WTC11 (cell line): ENCODE measurements around the gene SMAD7. TPM values are rescaled to one million over a fixed set of nuclear protein-coding genes. Genes with fewer than 3 reads are reported as not detected.

Experiments
- ATAC-seq: fragments of 200-7000 bp; cut with Tn5 transposase; 2 replicates; pipeline ENCODE4 v1.10.0; 2021; ENCODE audit warnings: mild to moderate bottlenecking, moderate library complexity
- Bru-seq: library from RNA; stranded (reverse); fragments of 400-500 nt; gene quantifications from one replicate; lab custom pipeline; 2021; lab: Mats Ljungman, UMichigan
- CTCF ChIA-PET: fragments of 300-600 bp; sonication (Branson Sonifier 250); formaldehyde crosslinking; loops from one replicate; lab custom pipeline; 2021; ENCODE audit warnings: antibody characterized with exemption; lab: Charles Lee
- POLR2A ChIA-PET: fragments of 350-600 bp; sonication (Branson Sonifier 250); formaldehyde crosslinking; loops from one replicate; lab custom pipeline; 2021; ENCODE audit warnings: antibody characterized with exemption; lab: Charles Lee
- DNase-seq: peaks from one replicate; pipeline ENCODE4 v3.0.0; 2021; ENCODE audit warnings: low spot score
- H3K27ac Mint-ChIP-seq: 2 replicates; pipeline ENCODE4 v1.8.0; 2021; ENCODE audit warnings: mixed read lengths
- H3K27me3 Mint-ChIP-seq: 2 replicates; pipeline ENCODE4 v1.8.0; 2021; ENCODE audit warnings: low read depth, mild to moderate bottlenecking, moderate library complexity, mixed read lengths
- H3K36me3 Mint-ChIP-seq: 2 replicates; pipeline ENCODE4 v1.8.0; 2021; ENCODE audit warnings: mixed read lengths
- H3K4me1 Mint-ChIP-seq: 2 replicates; pipeline ENCODE4 v1.8.0; 2022; ENCODE audit warnings: mixed read lengths
- H3K4me3 Mint-ChIP-seq: 2 replicates; pipeline ENCODE4 v1.8.0; 2021; ENCODE audit warnings: mild to moderate bottlenecking, moderate library complexity, mixed read lengths
- H3K9me3 Mint-ChIP-seq: 2 replicates; pipeline ENCODE4 v1.8.0; 2021; ENCODE audit warnings: mixed read lengths
- AR ChIP-seq: fragments of 250-450 bp; sonication (Bioruptor Pico); IDR thresholded peaks from 2 replicates; pipeline ENCODE4 v1.9.0; 2021; ENCODE audit warnings: mild to moderate bottlenecking
- CTCF ChIP-seq: fragments of 200-600 bp; IDR thresholded peaks from 2 replicates; pipeline ENCODE4 v1.8.0; 2022; ENCODE audit warnings: antibody characterized with exemption
- E2F4 ChIP-seq: sonication (generic); formaldehyde crosslinking; IDR thresholded peaks from 2 replicates; pipeline ENCODE4 v1.8.1; 2022; ENCODE audit warnings: low read depth, mild to moderate bottlenecking, moderate library complexity, missing genetic modification reagents, borderline replicate concordance
- ELF4 ChIP-seq: sonication (generic); formaldehyde crosslinking; IDR thresholded peaks from 2 replicates; pipeline ENCODE4 v1.8.1; 2022; ENCODE audit warnings: low read depth, mild to moderate bottlenecking, moderate library complexity, missing genetic modification reagents
- ETV6 ChIP-seq: sonication (generic); formaldehyde crosslinking; IDR thresholded peaks from 2 replicates; pipeline ENCODE4 v1.8.1; 2022; ENCODE audit warnings: mild to moderate bottlenecking, missing genetic modification reagents
- IRF1 ChIP-seq: sonication (generic); formaldehyde crosslinking; IDR thresholded peaks from 2 replicates; pipeline ENCODE4 v1.8.0; 2023; ENCODE audit warnings: missing genetic modification reagents
- IRF2 ChIP-seq: sonication (generic); formaldehyde crosslinking; IDR thresholded peaks from 2 replicates; pipeline ENCODE4 v1.8.0; 2022; ENCODE audit warnings: low read depth, missing genetic modification reagents, borderline replicate concordance
- KAT7 ChIP-seq: sonication (generic); formaldehyde crosslinking; IDR thresholded peaks from 2 replicates; pipeline ENCODE4 v1.8.1; 2023; ENCODE audit warnings: missing genetic modification reagents, mild to moderate bottlenecking, borderline replicate concordance
- NFE2L1 ChIP-seq: sonication (generic); formaldehyde crosslinking; IDR thresholded peaks from 2 replicates; pipeline ENCODE4 v1.8.1; 2023; ENCODE audit warnings: missing genetic modification reagents
- NR3C1 ChIP-seq: sonication (generic); formaldehyde crosslinking; conservative IDR thresholded peaks from 2 replicates; pipeline ENCODE4 v1.8.1; 2023; ENCODE audit warnings: low read depth, mild to moderate bottlenecking, missing genetic modification reagents
- PREB ChIP-seq: sonication (generic); formaldehyde crosslinking; IDR thresholded peaks from 2 replicates; pipeline ENCODE4 v1.8.1; 2022; ENCODE audit warnings: mild to moderate bottlenecking, missing genetic modification reagents, moderate library complexity, borderline replicate concordance
- ZNF138 ChIP-seq: sonication (generic); formaldehyde crosslinking; conservative IDR thresholded peaks from 2 replicates; pipeline ENCODE4 v1.8.1; 2022; ENCODE audit warnings: mild to moderate bottlenecking, moderate library complexity, missing genetic modification reagents
- long read RNA-seq, 3 experiments: library from RNA in 1 of 3; library from capped mRNA in 1 of 3; library from polyadenylated mRNA in 1 of 3; unstranded in 2 of 3; stranded (forward) in 1 of 3; transcript quantifications; one replicate each; pipeline ENCODE4 v2.0.0, GENCODE V29; 2021
- total RNA-seq: library from RNA; stranded (reverse); gene quantifications from 3 replicates; pipeline ENCODE4 v1.2.3, GENCODE V29; 2021

SMAD7 gene
- total RNA-seq (26.7 to 44.7 TPM (median 29.5 TPM) in 3 replicates), Bru-seq, nascent RNA (percentile 86 among the genes with signal in this experiment)
- long read RNA-seq, experiment 1, full-length matches to known transcripts, result 87 of 106 reads
- long read RNA-seq, experiment 1, partial matches to known transcripts, result 0 of 106 reads
- long read RNA-seq, experiment 1, other reads (novel, unspliced or antisense), result 19 of 106 reads
- long read RNA-seq, experiment 2, full-length matches to known transcripts, result 11 of 23 reads
- long read RNA-seq, experiment 2, partial matches to known transcripts, result 0 of 23 reads
- long read RNA-seq, experiment 2, other reads (novel, unspliced or antisense), result 12 of 23 reads
- long read RNA-seq, experiment 3, full-length matches to known transcripts, result 1 of 1 reads
- long read RNA-seq, experiment 3, partial matches to known transcripts, result 0 of 1 reads
- long read RNA-seq, experiment 3, other reads (novel, unspliced or antisense), result 0 of 1 reads

GRCh38 chr18:48950536-48951447 is at the start of gene SMAD7:
Gene SMAD7 (minus strand): TSS chr18:48950965. CDS start chr18:48950424, 541 bp downstream.
- TF ChIP-seq KAT7 (CRISPR knock-in tag) (0 out of 2 replicates have a peak, but pooled peaks have one; percentile 30), CTCF (no peak)
- ChIA-PET CTCF (interaction anchor here (0.7 to 1.7 kb wide), 3 partner anchors 13 to 288 kb away, joined by 3 to 5 read pairs (median 3); no protein-coding TSS in a partner anchor), POLR2A (interaction anchor here (1.5 to 2.0 kb wide), 4 partner anchors 9 to 24 kb away, joined by 4 to 10 read pairs (median 6); no protein-coding TSS in a partner anchor)
- DNase-seq, result no peak
- peak within 1 kb of the TSS; percentile 97 for H3K4me3 Mint-ChIP-seq
- peaks cover 52% of the 10 kb centered on the region for H3K4me1 Mint-ChIP-seq
- H3K27me3 Mint-ChIP-seq, result no peaks in the 10 kb centered on the region; the same call in 1 of the 2 replicates
- no peak for ATAC-seq
- H3K27ac Mint-ChIP-seq, result peak within 1 kb of the TSS; percentile 80; the same call in 1 of the 2 replicates
- H3K36me3 Mint-ChIP-seq, result peaks cover 22% of the 10 kb centered on the region
- H3K9me3 Mint-ChIP-seq, result no peaks in the 10 kb centered on the region

GRCh38 chr18:48999569-48999968 is 48.8 kb upstream of the SMAD7 start:
- TF ChIP-seq ZNF138 (CRISPR knock-in tag) (no peak), NFE2L1 (CRISPR knock-in tag) (no peak), NR3C1 (CRISPR knock-in tag) (no peak), ETV6 (CRISPR knock-in tag) (no peak), ELF4 (CRISPR knock-in tag) (no peak), IRF1 (CRISPR knock-in tag) (no peak), AR (CRISPR knock-in tag) (no peak), IRF2 (CRISPR knock-in tag) (no peak), PREB (CRISPR knock-in tag) (no peak), E2F4 (no peak)
- Mint-ChIP-seq H3K36me3 (no peaks in the 10 kb centered on the region), H3K9me3 (no peaks in the 10 kb centered on the region; the same call in 1 of the 2 replicates), H3K27me3 (peaks cover 6% of the 10 kb centered on the region; the same call in 1 of the 2 replicates), H3K4me3 (no peak overlapping the region), H3K4me1 (peaks cover 28% of the 10 kb centered on the region), H3K27ac (no peak overlapping the region)
- ChIA-PET POLR2A (no interaction called here), CTCF (no interaction called here)
- DNase-seq, result no peak
- ATAC-seq, result no peak
